ENCODE measurements around the gene DAPK1. TPM values are rescaled to one million over a fixed set of nuclear protein-coding genes. Genes with fewer than 3 reads are reported as not detected.
A peak's percentile ranks its signal among the peaks of the same experiment; 100 is the strongest.

The DAPK1 gene
- polyA plus RNA-seq, 1 donor from 2014 or later = 45.0 TPM

DNA sequence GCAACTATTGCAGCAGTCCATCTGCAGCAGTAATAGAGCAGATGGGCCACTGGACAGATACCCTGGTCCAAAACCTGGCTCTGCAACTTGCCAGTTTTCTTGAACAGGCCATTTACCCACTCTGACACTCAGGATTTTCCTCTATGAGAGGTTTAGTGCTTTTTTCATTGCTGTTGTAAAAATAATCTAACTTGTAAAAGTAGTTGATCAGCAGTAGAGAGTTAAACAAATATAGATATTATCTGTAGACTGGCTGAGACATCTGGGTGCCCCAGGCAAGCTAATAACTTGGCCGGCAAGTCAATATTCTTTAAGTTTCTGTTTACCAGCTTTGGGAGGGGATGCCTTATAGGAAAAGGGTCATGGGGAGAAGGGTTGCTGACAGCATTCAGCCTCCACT is 4.1 kb downstream of the DAPK1 start:
- Histone ChIP-seq H3K79me2 (replicated peaks; ENCODE audit: insufficient read depth, low read length) (peaks cover 59% of the 10 kb centered on the region), H3K9ac (ENCODE audit: low read length) (no peak overlapping the region), H3K9me2 (ENCODE audit: insufficient read depth, low read length) (no peaks in the 10 kb centered on the region), H3K36me3 (ENCODE audit: insufficient read depth, low read length) (peaks cover 6% of the 10 kb centered on the region), H2AFZ (ENCODE audit: low read depth, low read length) (no peak overlapping the region), H3F3A (ENCODE audit: insufficient read depth, low read length, poor library complexity, severe bottlenecking) (peaks cover 5% of the 10 kb centered on the region), H3K4me2 (ENCODE audit: low read length) (no peak overlapping the region), H3K4me3 (ENCODE audit: low read length) (peak overlapping the region; percentile 30), H3K27me3 (ENCODE audit: insufficient read depth, low read depth, low read length) (no peaks in the 10 kb centered on the region), H4K20me1 (ENCODE audit: insufficient read depth) (no peaks in the 10 kb centered on the region), H3K27ac (ENCODE audit: low read length) (no peak overlapping the region), H3K9me3 (ENCODE audit: low read length) (no peaks in the 10 kb centered on the region)
- TF ChIP-seq POLR2AphosphoS5 (IDR thresholded peaks at IDR 0.05) = no peak
- TF ChIP-seq TAF1 (IDR thresholded peaks at IDR 0.05; ENCODE audit: low read depth) = no peak
- no peak for TF ChIP-seq MXI1 (conservative IDR thresholded peaks at IDR 0.05; ENCODE audit: poor library complexity, severe bottlenecking)
- no peak for TF ChIP-seq SMC3 (conservative IDR thresholded peaks at IDR 0.05; ENCODE audit: poor library complexity)
- TF ChIP-seq RAD21 (conservative IDR thresholded peaks at IDR 0.05) = no peak
- no peak for TF ChIP-seq EP300 (conservative IDR thresholded peaks at IDR 0.05; ENCODE audit: poor library complexity, severe bottlenecking)

DNA sequence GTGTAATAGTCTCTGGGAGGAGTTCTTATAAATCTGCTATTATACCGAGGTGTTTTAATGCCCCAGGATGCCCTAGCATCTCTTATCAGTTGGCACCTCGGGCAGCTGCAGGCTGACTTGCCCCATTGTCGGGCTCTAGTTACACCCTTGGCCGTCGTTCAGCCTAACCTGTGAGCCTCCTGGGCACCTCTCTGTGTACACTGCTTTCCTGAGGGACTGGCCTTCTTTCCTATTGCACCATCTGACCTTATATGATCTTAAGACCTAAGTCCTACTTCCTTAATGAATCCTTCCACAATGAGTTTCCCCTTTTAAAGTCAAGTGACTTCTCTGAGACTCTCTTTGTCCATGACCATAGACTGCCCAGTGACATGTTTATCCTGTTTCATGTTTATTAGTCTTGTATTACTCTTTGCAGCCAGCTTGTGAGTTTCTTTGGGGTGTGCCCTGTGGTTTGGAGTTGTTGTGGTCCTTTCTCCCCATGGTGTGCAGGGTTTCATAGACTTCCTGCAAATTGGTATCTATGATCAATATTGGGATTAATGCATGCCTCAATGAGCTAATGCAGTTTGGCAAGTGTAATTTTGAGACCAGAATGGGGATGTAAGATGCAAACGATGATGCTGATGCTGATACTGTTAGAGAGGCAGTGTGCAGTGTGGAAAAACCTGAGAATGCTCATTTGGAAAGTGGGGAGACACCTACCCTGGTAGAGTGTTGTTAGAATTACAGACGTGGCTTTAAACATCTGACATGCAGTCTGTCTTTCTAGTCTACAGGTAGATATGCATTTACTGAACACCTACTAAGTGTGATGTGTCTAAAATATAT is 4.9 kb downstream of the DAPK1 start:
- Histone ChIP-seq H3K9ac (ENCODE audit: low read length) (no peak overlapping the region), H3K36me3 (ENCODE audit: insufficient read depth, low read length) (peaks cover 6% of the 10 kb centered on the region), H3F3A (ENCODE audit: insufficient read depth, low read length, poor library complexity, severe bottlenecking) (no peaks in the 10 kb centered on the region), H3K4me2 (ENCODE audit: low read length) (no peak overlapping the region), H3K4me3 (ENCODE audit: low read length) (peak overlapping the region; percentile 30), H4K20me1 (ENCODE audit: insufficient read depth) (no peaks in the 10 kb centered on the region), H2AFZ (ENCODE audit: low read depth, low read length) (no peak overlapping the region), H3K27ac (ENCODE audit: low read length) (no peak overlapping the region), H3K9me3 (ENCODE audit: low read length) (no peaks in the 10 kb centered on the region), H3K9me2 (ENCODE audit: insufficient read depth, low read length) (no peaks in the 10 kb centered on the region), H3K79me2 (replicated peaks; ENCODE audit: insufficient read depth, low read length) (peaks cover 59% of the 10 kb centered on the region), H3K27me3 (ENCODE audit: insufficient read depth, low read depth, low read length) (no peaks in the 10 kb centered on the region)
- TF ChIP-seq MXI1 (conservative IDR thresholded peaks at IDR 0.05; ENCODE audit: poor library complexity, severe bottlenecking) (no peak), EZH2 (IDR thresholded peaks at IDR 0.05; ENCODE audit: borderline replicate concordance, insufficient read depth, low read length, poor library complexity, severe bottlenecking) (no peak), TAF1 (IDR thresholded peaks at IDR 0.05; ENCODE audit: low read depth) (no peak), SMC3 (conservative IDR thresholded peaks at IDR 0.05; ENCODE audit: poor library complexity) (no peak)
- TF ChIP-seq, protein P1, sequence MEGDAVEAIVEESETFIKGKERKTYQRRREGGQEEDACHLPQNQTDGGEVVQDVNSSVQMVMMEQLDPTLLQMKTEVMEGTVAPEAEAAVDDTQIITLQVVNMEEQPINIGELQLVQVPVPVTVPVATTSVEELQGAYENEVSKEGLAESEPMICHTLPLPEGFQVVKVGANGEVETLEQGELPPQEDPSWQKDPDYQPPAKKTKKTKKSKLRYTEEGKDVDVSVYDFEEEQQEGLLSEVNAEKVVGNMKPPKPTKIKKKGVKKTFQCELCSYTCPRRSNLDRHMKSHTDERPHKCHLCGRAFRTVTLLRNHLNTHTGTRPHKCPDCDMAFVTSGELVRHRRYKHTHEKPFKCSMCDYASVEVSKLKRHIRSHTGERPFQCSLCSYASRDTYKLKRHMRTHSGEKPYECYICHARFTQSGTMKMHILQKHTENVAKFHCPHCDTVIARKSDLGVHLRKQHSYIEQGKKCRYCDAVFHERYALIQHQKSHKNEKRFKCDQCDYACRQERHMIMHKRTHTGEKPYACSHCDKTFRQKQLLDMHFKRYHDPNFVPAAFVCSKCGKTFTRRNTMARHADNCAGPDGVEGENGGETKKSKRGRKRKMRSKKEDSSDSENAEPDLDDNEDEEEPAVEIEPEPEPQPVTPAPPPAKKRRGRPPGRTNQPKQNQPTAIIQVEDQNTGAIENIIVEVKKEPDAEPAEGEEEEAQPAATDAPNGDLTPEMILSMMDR (IDR thresholded peaks at IDR 0.05; ENCODE audit: poor library complexity, severe bottlenecking) = no peak

DNA sequence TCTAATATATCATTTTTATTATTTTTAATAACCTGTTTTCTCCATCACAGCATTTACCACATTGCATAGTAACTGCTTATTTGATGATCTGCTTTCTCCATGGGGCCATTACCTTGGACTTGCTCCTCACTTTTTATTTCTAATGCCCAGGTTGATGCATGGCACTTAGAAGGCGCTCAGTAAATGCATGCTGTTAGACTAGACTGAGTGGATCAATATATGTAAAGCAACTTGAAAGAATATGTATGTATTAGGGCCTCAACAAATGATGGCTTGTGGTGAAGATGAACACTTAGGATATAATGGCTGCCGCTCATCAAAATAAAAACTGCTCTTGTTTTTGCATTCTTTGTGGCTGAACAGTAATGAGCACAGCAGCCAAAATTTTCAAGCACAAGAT is 5.8 kb downstream of the DAPK1 start:
- TF ChIP-seq EP300 (conservative IDR thresholded peaks at IDR 0.05; ENCODE audit: poor library complexity, severe bottlenecking) = no peak
- TF ChIP-seq RAD21 (conservative IDR thresholded peaks at IDR 0.05) = no peak
- TF ChIP-seq, protein P1 (IDR thresholded peaks at IDR 0.05; ENCODE audit: poor library complexity, severe bottlenecking) = no peak
- no peak for TF ChIP-seq POLR2AphosphoS5 (IDR thresholded peaks at IDR 0.05)
- TF ChIP-seq MXI1 (conservative IDR thresholded peaks at IDR 0.05; ENCODE audit: poor library complexity, severe bottlenecking) = no peak
- TF ChIP-seq, protein P2, sequence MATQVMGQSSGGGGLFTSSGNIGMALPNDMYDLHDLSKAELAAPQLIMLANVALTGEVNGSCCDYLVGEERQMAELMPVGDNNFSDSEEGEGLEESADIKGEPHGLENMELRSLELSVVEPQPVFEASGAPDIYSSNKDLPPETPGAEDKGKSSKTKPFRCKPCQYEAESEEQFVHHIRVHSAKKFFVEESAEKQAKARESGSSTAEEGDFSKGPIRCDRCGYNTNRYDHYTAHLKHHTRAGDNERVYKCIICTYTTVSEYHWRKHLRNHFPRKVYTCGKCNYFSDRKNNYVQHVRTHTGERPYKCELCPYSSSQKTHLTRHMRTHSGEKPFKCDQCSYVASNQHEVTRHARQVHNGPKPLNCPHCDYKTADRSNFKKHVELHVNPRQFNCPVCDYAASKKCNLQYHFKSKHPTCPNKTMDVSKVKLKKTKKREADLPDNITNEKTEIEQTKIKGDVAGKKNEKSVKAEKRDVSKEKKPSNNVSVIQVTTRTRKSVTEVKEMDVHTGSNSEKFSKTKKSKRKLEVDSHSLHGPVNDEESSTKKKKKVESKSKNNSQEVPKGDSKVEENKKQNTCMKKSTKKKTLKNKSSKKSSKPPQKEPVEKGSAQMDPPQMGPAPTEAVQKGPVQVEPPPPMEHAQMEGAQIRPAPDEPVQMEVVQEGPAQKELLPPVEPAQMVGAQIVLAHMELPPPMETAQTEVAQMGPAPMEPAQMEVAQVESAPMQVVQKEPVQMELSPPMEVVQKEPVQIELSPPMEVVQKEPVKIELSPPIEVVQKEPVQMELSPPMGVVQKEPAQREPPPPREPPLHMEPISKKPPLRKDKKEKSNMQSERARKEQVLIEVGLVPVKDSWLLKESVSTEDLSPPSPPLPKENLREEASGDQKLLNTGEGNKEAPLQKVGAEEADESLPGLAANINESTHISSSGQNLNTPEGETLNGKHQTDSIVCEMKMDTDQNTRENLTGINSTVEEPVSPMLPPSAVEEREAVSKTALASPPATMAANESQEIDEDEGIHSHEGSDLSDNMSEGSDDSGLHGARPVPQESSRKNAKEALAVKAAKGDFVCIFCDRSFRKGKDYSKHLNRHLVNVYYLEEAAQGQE (IDR thresholded peaks at IDR 0.05; ENCODE audit: borderline replicate concordance) = no peak
- TF ChIP-seq EZH2 (IDR thresholded peaks at IDR 0.05; ENCODE audit: borderline replicate concordance, insufficient read depth, low read length, poor library complexity, severe bottlenecking) = no peak
- TF ChIP-seq SMC3 (conservative IDR thresholded peaks at IDR 0.05; ENCODE audit: poor library complexity) = no peak
- TF ChIP-seq TAF1 (IDR thresholded peaks at IDR 0.05; ENCODE audit: low read depth) = no peak
- no peaks in the 10 kb centered on the region for H3K9me3 ChIP-seq (ENCODE audit: low read length)
- peaks cover 59% of the 10 kb centered on the region for H3K79me2 ChIP-seq (replicated peaks; ENCODE audit: insufficient read depth, low read length)
- no peak overlapping the region for H3K9ac ChIP-seq (ENCODE audit: low read length)
- no peak overlapping the region for H3K4me3 ChIP-seq (ENCODE audit: low read length)
- H3K4me2 ChIP-seq (ENCODE audit: low read length) = no peak overlapping the region
- H2AFZ ChIP-seq (ENCODE audit: low read depth, low read length) = no peak overlapping the region
- H3K27me3 ChIP-seq (ENCODE audit: insufficient read depth, low read depth, low read length) = no peaks in the 10 kb centered on the region
- H3K27ac ChIP-seq (ENCODE audit: low read length) = no peak overlapping the region
- H3K9me2 ChIP-seq (ENCODE audit: insufficient read depth, low read length) = no peaks in the 10 kb centered on the region
- H4K20me1 ChIP-seq (ENCODE audit: insufficient read depth) = no peaks in the 10 kb centered on the region
- H3K36me3 ChIP-seq (ENCODE audit: insufficient read depth, low read length) = peaks cover 6% of the 10 kb centered on the region
- H3F3A ChIP-seq (ENCODE audit: insufficient read depth, low read length, poor library complexity, severe bottlenecking) = no peaks in the 10 kb centered on the region
